Rectal smooth muscle tissue (tissue), 1 donor: ENCODE results near the gene TMEFF1.
"Not testable (repeated sequence)": the region's sequence is repeated elsewhere in the genome, so short reads cannot be mapped to it uniquely, and the experiment has no call there.

Source experiments
- H3K27ac ChIP-seq: one replicate; pipeline ENCODE4 v1.7.0; 2013; ENCODE audit warnings: low read depth, low read length, inconsistent platforms
- H3K27me3 ChIP-seq: one replicate; pipeline ENCODE4 v1.7.0; 2013; ENCODE audit warnings: low read length; ENCODE audit not compliant: control insufficient read depth, insufficient read depth
- H3K36me3 ChIP-seq: one replicate; pipeline ENCODE4 v1.7.0; 2013; ENCODE audit warnings: low read length; ENCODE audit not compliant: control insufficient read depth, insufficient read depth
- H3K4me1 ChIP-seq: one replicate; pipeline ENCODE4 v1.7.0; 2013; ENCODE audit warnings: low read length; ENCODE audit not compliant: control insufficient read depth, insufficient read depth
- H3K4me3 ChIP-seq: one replicate; pipeline ENCODE4 v1.7.0; 2013; ENCODE audit warnings: low read length
- H3K9ac ChIP-seq: one replicate; pipeline ENCODE4 v1.7.0; 2013; ENCODE audit warnings: low read length

TMEFF1 gene

GRCh38 chr9:100511205-100511604, 38.3 kb downstream of the TMEFF1 start:
- no peaks in the 10 kb centered on the region for H3K4me1 ChIP-seq
- no peaks in the 10 kb centered on the region for H3K27me3 ChIP-seq
- no peak overlapping the region for H3K27ac ChIP-seq
- H3K9ac ChIP-seq, result no peak overlapping the region
- H3K36me3 ChIP-seq, result no peaks in the 10 kb centered on the region
- H3K4me3 ChIP-seq, result no peak overlapping the region

- no peaks in the 10 kb centered on the region for H3K4me1 ChIP-seq
- no peak overlapping the region for H3K4me3 ChIP-seq
- no peak overlapping the region for H3K27ac ChIP-seq
- H3K36me3 ChIP-seq, result no peaks in the 10 kb centered on the region
- H3K9ac ChIP-seq, result no peak overlapping the region
- no peaks in the 10 kb centered on the region for H3K27me3 ChIP-seq
These were observed 42.9 kb downstream of the TMEFF1 start for GRCh38 chr9:100515578-100516494.

GRCh38 chr9:100521282-100521681, 48.3 kb downstream of the TMEFF1 start:
- Histone ChIP-seq H3K4me1 (no peaks in the 10 kb centered on the region), H3K27me3 (no peaks in the 10 kb centered on the region), H3K4me3 (no peak overlapping the region), H3K27ac (no peak overlapping the region), H3K36me3 (no peaks in the 10 kb centered on the region), H3K9ac (no peak overlapping the region)

DNA sequence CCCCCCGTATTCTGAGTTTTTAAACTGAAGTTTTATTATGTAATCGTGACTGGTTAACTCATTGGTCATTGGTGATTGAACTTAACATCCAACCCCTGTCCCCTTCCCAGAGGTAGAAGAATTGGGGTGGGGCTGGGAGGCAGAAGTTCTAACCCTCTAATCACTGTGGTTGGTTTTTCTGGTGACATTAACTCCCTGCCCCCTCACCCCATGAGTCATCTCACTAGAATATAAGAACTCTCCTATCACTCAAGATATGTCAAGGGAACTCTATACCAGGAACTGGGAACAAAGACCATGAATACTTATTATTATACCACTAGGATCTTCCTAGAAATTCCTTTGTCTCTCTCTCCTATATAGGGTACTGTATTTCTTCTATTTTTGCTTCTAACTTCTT, 52.6 kb downstream of the TMEFF1 start:
- H3K4me3 ChIP-seq, result no peak overlapping the region
- no peaks in the 10 kb centered on the region for H3K27me3 ChIP-seq
- no peaks in the 10 kb centered on the region for H3K4me1 ChIP-seq
- H3K36me3 ChIP-seq, result no peaks in the 10 kb centered on the region
- H3K9ac ChIP-seq, result no peak overlapping the region
- no peak overlapping the region for H3K27ac ChIP-seq

GRCh38 chr9:100527180-100527794, 54.3 kb downstream of the TMEFF1 start:
- H3K27ac ChIP-seq, H3K36me3 ChIP-seq, H3K27me3 ChIP-seq, H3K4me3 ChIP-seq, H3K9ac ChIP-seq, H3K4me1 ChIP-seq: not testable (repeated sequence)

GRCh38 chr9:100534401-100534800, 61.5 kb downstream of the TMEFF1 start:
- no peaks in the 10 kb centered on the region for H3K4me1 ChIP-seq
- H3K36me3 ChIP-seq, result no peaks in the 10 kb centered on the region
- no peak overlapping the region for H3K4me3 ChIP-seq
- H3K27me3 ChIP-seq, result no peaks in the 10 kb centered on the region
- H3K9ac ChIP-seq, result no peak overlapping the region
- no peak overlapping the region for H3K27ac ChIP-seq

DNA sequence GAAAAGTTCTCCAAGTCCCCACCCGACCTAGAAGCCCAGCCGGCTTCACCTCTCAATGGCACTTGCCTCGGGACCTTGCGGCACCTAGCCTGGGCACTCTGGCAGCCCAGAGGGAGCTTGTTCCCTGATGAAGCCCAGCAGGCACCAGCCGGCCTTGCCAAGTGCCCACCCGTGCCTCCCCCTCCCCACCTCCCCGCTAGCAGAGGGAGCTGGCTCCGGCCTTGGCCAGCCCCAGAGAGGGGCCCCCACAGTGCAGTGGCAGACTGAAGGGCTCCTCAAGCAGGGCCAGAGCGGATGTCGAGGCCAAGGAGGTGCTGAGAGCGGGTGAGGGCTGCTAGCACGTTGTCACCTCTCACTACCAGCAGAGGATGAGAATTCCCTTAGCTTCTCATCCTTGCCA, 67.4 kb downstream of the TMEFF1 start:
- no peaks in the 10 kb centered on the region for H3K27me3 ChIP-seq
- no peaks in the 10 kb centered on the region for H3K36me3 ChIP-seq
- no peak overlapping the region for H3K4me3 ChIP-seq

DNA sequence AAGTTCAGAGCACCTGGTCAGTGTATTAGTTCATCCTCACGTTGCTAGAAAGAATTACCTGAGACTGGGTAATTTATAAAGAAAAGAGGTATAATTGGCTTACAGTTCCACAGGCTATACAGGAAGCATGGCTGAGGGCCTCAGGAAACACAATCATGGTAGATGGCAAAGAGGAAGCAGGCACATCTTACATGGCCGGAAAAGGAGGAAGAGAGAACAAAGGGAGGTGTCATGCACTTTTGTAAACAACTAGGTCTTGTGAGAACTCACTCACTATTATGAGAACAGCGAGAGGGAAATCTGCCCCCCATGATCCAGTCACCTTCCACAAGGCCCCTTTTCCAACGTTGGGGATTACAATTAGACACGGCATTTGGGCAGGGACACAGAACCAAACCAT, 76.1 kb downstream of the TMEFF1 start:
- Histone ChIP-seq H3K4me3 (no peak overlapping the region), H3K36me3 (no peaks in the 10 kb centered on the region)

More for the DNA sequence above, 67.4 kb downstream of the TMEFF1 start:
- Histone ChIP-seq H3K4me1 (no peaks in the 10 kb centered on the region), H3K9ac (no peak overlapping the region), H3K27ac (no peak overlapping the region)

DNA sequence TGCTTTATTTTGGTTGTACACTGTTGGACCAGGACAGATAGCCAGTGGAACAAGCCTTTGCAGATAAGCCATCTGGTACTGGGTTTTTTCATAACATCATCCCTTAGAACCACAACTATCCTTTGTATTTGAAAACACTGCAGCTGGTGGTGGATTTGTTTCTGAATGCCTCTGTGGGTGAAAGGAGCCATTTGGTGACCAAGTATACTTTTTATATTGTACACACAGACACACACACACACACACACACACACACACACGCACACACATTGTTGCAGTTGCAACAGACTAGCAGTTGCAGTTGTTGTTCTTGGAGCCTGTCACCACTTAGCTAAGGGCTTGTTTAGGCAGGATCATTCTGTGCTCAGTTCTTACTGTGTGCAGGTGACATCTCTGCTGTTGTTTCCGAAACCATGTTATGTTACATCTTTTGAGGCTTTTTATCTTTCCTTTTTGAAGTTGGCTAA, 82.0 kb downstream of the TMEFF1 start:
- Histone ChIP-seq H3K4me3 (no peak overlapping the region), H3K4me1 (no peaks in the 10 kb centered on the region), H3K9ac (no peak overlapping the region), H3K27ac (no peak overlapping the region), H3K36me3 (no peaks in the 10 kb centered on the region), H3K27me3 (no peaks in the 10 kb centered on the region)

More for the DNA sequence above, 76.1 kb downstream of the TMEFF1 start:
- Histone ChIP-seq H3K4me1 (no peaks in the 10 kb centered on the region), H3K27me3 (no peaks in the 10 kb centered on the region), H3K9ac (no peak overlapping the region), H3K27ac (no peak overlapping the region)

DNA sequence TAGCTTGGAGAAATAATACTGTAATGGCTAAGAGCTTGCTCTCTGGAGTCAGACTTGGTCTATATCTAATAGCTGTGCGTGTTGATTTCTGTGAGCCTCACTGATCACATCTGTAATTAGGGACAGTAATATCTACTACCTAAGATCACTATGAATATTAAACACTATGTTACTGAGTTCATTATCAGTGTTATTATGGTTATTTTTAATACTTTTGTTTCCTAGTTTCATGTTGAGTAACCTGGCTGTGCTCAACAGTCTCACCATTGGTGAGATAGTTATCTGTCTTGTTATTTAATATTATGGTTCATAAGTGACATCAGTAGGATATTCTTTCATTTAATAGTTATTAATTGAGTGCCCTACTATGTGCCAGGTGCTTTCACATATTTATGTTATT, 82.5 kb downstream of the TMEFF1 start:
- no peak overlapping the region for H3K27ac ChIP-seq
- no peak overlapping the region for H3K9ac ChIP-seq
- H3K27me3 ChIP-seq, result no peaks in the 10 kb centered on the region
- H3K36me3 ChIP-seq, result no peaks in the 10 kb centered on the region
- H3K4me3 ChIP-seq, result no peak overlapping the region
- no peaks in the 10 kb centered on the region for H3K4me1 ChIP-seq

- no peaks in the 10 kb centered on the region for H3K4me1 ChIP-seq
- H3K4me3 ChIP-seq, result no peak overlapping the region
- H3K27ac ChIP-seq, result no peak overlapping the region
- H3K36me3 ChIP-seq, result no peaks in the 10 kb centered on the region
- no peak overlapping the region for H3K9ac ChIP-seq
- no peaks in the 10 kb centered on the region for H3K27me3 ChIP-seq
These were observed 84.1 kb downstream of the TMEFF1 start for GRCh38 chr9:100557053-100557452.

- no peak overlapping the region for H3K9ac ChIP-seq
- H3K27me3 ChIP-seq, result no peaks in the 10 kb centered on the region
- H3K4me3 ChIP-seq, result no peak overlapping the region
- no peak overlapping the region for H3K27ac ChIP-seq
- no peaks in the 10 kb centered on the region for H3K4me1 ChIP-seq
- H3K36me3 ChIP-seq, result no peaks in the 10 kb centered on the region
These were observed 88.3 kb downstream of the TMEFF1 start for GRCh38 chr9:100561256-100561655.
